Measurements from ENCODE around the gene AKT1S1. TPM values are rescaled to one million over a fixed set of nuclear protein-coding genes. Genes with fewer than 3 reads are reported as not detected.
A peak's percentile ranks its signal among the peaks of the same experiment; 100 is the strongest.

AKT1S1 gene
- total and polyA plus RNA-seq, 2 of the 13 experiments (the other 11 are each of a cell fraction or from before 2014, with no cell fraction given): 13.5 to 27.8 TPM

DNA sequence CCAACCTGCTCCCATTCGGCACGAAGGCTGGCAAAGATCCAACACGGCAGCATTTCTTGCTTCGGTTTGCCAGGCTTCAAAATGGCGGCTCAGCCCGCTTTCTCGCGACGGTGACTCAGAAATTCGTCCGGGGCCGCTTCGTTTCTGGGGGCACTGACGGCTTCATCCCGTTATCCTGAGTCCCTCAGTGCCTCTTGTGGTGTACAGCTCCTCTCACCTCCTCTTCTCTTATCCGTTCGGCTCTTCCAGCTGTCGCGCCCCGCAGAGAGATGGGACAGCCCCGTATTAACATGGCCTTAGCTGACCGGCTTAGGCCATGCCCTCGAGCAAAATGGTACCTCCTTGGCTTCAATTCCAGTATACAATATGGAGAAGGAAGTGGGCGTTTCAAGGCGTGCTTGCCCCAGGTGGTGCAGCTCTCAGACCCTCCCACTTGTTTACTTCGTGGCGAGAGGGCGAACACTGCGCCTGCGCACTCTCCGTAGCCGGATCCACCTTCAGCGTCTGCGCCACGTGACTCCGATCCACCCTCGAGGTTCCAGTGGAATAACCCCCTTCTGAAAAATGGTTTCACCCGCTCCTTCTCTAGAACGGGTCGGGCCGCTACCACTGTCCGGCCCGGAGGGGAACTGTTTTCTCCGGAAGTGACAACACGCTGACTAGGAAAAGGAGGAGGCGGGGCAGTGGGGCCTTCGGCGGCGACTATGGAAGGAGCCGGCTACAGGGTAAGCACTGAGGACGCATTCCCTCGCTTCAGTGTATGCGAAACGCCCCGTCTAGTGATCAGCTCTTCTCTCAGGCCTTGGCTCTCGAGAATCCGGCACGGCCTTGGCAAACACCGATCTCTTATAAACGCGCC is at the start of gene AKT1S1, which contains the start of gene TBC1D17 (continued):
- TF ChIP-seq, protein P1, sequence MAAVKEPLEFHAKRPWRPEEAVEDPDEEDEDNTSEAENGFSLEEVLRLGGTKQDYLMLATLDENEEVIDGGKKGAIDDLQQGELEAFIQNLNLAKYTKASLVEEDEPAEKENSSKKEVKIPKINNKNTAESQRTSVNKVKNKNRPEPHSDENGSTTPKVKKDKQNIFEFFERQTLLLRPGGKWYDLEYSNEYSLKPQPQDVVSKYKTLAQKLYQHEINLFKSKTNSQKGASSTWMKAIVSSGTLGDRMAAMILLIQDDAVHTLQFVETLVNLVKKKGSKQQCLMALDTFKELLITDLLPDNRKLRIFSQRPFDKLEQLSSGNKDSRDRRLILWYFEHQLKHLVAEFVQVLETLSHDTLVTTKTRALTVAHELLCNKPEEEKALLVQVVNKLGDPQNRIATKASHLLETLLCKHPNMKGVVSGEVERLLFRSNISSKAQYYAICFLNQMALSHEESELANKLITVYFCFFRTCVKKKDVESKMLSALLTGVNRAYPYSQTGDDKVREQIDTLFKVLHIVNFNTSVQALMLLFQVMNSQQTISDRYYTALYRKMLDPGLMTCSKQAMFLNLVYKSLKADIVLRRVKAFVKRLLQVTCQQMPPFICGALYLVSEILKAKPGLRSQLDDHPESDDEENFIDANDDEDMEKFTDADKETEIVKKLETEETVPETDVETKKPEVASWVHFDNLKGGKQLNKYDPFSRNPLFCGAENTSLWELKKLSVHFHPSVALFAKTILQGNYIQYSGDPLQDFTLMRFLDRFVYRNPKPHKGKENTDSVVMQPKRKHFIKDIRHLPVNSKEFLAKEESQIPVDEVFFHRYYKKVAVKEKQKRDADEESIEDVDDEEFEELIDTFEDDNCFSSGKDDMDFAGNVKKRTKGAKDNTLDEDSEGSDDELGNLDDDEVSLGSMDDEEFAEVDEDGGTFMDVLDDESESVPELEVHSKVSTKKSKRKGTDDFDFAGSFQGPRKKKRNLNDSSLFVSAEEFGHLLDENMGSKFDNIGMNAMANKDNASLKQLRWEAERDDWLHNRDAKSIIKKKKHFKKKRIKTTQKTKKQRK (IDR thresholded peaks at IDR 0.05; ENCODE audit: low read length): no peak
- TF ChIP-seq RORA (CRISPR knock-in tag; IDR thresholded peaks at IDR 0.05) (no peak), NR2F2 (IDR thresholded peaks at IDR 0.05; ENCODE audit: borderline replicate concordance, low read depth) (no peak), IKZF5 (CRISPR knock-in tag; IDR thresholded peaks at IDR 0.05) (0 out of 2 replicates have a peak, but pooled peaks have one; percentile 6), IKZF1 (IDR thresholded peaks at IDR 0.05) (no peak), ZNF235 (CRISPR knock-in tag; IDR thresholded peaks at IDR 0.05; ENCODE audit: borderline replicate concordance) (no peak), MXD1 (CRISPR knock-in tag; IDR thresholded peaks at IDR 0.05) (no peak; the same call in 1 of the 2 replicates), HMGA1 (CRISPR knock-in tag; conservative IDR thresholded peaks at IDR 0.05) (no peak), ATAD3A (CRISPR knock-in tag; IDR thresholded peaks at IDR 0.05) (no peak), MED13 (CRISPR knock-in tag; IDR thresholded peaks at IDR 0.05) (no peak; the same call in 1 of the 2 replicates), TBX3 (IDR thresholded peaks at IDR 0.05; ENCODE audit: borderline replicate concordance) (no peak; the same call in 1 of the 2 replicates), AKAP8 (CRISPR knock-in tag; IDR thresholded peaks at IDR 0.05) (no peak), KLF12 (CRISPR knock-in tag; IDR thresholded peaks at IDR 0.05; ENCODE audit: borderline replicate concordance) (0 out of 2 replicates have a peak, but pooled peaks have one; percentile 21)
- TF ChIP-seq, protein P2, sequence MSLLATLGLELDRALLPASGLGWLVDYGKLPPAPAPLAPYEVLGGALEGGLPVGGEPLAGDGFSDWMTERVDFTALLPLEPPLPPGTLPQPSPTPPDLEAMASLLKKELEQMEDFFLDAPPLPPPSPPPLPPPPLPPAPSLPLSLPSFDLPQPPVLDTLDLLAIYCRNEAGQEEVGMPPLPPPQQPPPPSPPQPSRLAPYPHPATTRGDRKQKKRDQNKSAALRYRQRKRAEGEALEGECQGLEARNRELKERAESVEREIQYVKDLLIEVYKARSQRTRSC (CRISPR knock-in tag; IDR thresholded peaks at IDR 0.05; ENCODE audit: low read depth): no peak
- TF ChIP-seq, protein P3, sequence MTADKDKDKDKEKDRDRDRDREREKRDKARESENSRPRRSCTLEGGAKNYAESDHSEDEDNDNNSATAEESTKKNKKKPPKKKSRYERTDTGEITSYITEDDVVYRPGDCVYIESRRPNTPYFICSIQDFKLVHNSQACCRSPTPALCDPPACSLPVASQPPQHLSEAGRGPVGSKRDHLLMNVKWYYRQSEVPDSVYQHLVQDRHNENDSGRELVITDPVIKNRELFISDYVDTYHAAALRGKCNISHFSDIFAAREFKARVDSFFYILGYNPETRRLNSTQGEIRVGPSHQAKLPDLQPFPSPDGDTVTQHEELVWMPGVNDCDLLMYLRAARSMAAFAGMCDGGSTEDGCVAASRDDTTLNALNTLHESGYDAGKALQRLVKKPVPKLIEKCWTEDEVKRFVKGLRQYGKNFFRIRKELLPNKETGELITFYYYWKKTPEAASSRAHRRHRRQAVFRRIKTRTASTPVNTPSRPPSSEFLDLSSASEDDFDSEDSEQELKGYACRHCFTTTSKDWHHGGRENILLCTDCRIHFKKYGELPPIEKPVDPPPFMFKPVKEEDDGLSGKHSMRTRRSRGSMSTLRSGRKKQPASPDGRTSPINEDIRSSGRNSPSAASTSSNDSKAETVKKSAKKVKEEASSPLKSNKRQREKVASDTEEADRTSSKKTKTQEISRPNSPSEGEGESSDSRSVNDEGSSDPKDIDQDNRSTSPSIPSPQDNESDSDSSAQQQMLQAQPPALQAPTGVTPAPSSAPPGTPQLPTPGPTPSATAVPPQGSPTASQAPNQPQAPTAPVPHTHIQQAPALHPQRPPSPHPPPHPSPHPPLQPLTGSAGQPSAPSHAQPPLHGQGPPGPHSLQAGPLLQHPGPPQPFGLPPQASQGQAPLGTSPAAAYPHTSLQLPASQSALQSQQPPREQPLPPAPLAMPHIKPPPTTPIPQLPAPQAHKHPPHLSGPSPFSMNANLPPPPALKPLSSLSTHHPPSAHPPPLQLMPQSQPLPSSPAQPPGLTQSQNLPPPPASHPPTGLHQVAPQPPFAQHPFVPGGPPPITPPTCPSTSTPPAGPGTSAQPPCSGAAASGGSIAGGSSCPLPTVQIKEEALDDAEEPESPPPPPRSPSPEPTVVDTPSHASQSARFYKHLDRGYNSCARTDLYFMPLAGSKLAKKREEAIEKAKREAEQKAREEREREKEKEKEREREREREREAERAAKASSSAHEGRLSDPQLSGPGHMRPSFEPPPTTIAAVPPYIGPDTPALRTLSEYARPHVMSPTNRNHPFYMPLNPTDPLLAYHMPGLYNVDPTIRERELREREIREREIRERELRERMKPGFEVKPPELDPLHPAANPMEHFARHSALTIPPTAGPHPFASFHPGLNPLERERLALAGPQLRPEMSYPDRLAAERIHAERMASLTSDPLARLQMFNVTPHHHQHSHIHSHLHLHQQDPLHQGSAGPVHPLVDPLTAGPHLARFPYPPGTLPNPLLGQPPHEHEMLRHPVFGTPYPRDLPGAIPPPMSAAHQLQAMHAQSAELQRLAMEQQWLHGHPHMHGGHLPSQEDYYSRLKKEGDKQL (CRISPR knock-in tag; IDR thresholded peaks at IDR 0.05; ENCODE audit: low read depth): no peak
- TF ChIP-seq, protein P4, sequence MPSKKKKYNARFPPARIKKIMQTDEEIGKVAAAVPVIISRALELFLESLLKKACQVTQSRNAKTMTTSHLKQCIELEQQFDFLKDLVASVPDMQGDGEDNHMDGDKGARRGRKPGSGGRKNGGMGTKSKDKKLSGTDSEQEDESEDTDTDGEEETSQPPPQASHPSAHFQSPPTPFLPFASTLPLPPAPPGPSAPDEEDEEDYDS (CRISPR knock-in tag; IDR thresholded peaks at IDR 0.05): peak; percentile 47; the same call in 1 of the 2 replicates
